Immature natural killer cell (primary cell): ENCODE measurements around the gene PPID. TPM values are rescaled to one million over a fixed set of nuclear protein-coding genes. Genes with fewer than 3 reads are reported as not detected.
"Not testable (repeated sequence)": the region's sequence is repeated elsewhere in the genome, so short reads cannot be mapped to it uniquely, and the experiment has no call there.

Experiments
- DNase-seq, 3 donors: peaks; one replicate each; pipeline ENCODE4 v3.0.0; 2022; ENCODE audit warnings: mixed read lengths in 1 of 3
- H3K27ac Mint-ChIP-seq, 6 donors: one replicate each; pipeline ENCODE4 v1.8.0; 2020; ENCODE audit warnings: mixed read lengths in 6 of 6, mild to moderate bottlenecking in 5 of 6, inconsistent platforms in 4 of 6, moderate library complexity in 3 of 6
- H3K27me3 Mint-ChIP-seq, 3 donors: one replicate each; pipeline ENCODE4 v1.8.0; 2020 to 2021; ENCODE audit warnings: low read depth in 3 of 3, mild to moderate bottlenecking in 3 of 3, mixed read lengths in 3 of 3, moderate library complexity in 3 of 3, inconsistent platforms in 1 of 3
- H3K36me3 Mint-ChIP-seq, 3 donors: one replicate each; pipeline ENCODE4 v1.8.0; 2020; ENCODE audit warnings: mixed read lengths in 3 of 3, inconsistent platforms in 2 of 3, mild to moderate bottlenecking in 2 of 3
- H3K4me1 Mint-ChIP-seq, 2 donors: one replicate each; pipeline ENCODE4 v1.8.0; 2020; ENCODE audit warnings: inconsistent platforms in 2 of 2, mild to moderate bottlenecking in 2 of 2, mixed read lengths in 2 of 2, moderate library complexity in 1 of 2
- H3K4me3 Mint-ChIP-seq, 5 donors: one replicate each; pipeline ENCODE4 v1.8.0; 2020; ENCODE audit warnings: mild to moderate bottlenecking in 5 of 5, mixed read lengths in 5 of 5, inconsistent platforms in 3 of 5, moderate library complexity in 3 of 5
- H3K9me3 Mint-ChIP-seq, 6 donors: one replicate each; pipeline ENCODE4 v1.8.0; 2020; ENCODE audit warnings: mild to moderate bottlenecking in 6 of 6, mixed read lengths in 6 of 6, inconsistent platforms in 4 of 6, moderate library complexity in 3 of 6
- polyA plus RNA-seq, 3 donors: library from polyadenylated mRNA; unstranded; fragments of 300-500 nt; fragmentation: Illumina TruSeq; gene quantifications; one replicate each; pipeline ENCODE4 v1.2.3, GENCODE V29; 2021

Gene PPID
- polyA plus RNA-seq, 3 donors from 2014 or later = 46.9 to 57.6 (median 51.0) TPM

DNA sequence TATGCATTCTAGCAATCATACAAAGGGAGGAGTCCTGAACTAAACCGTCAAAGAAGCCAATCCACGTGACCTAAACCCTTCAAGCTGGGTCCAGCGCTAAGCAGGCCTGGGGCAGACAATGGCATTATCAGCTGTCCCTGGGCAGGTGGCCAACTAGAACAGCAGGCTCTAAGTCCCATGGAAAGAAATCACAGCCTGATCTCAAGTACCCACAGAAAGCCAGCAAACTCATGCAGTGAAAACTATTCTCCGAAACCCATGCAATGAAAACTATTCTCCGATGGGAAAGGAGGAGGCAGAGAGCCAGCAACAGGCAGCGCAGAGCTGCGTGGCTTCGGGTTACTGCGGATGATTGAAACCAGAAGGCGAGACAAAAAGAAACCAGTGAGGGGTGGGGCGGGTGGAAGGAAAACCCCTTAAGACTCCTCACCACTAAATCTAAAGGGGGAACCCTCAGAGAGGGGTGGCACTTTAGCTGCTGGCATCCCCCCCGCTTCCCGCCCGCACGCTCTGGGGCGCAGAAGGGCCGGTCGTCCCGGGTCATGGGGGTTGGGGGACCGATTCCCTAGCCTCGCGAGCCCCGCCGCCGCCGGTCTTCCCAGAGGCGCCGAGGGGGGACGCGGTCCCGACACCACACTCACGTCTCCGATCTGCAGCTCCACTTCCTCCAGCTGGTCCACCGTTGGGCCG is 52.1 kb downstream of the PPID start:
- no peaks in the 10 kb centered on the region for H3K9me3 Mint-ChIP-seq
- H3K4me1 Mint-ChIP-seq = peaks cover 20 to 29% of the 10 kb centered on the region in 2 donors
- peak overlapping the region; percentile 94 to 99 (median 98) for H3K27ac Mint-ChIP-seq
- peaks cover 0 to 3% (median 0%) of the 10 kb centered on the region in 3 donors for H3K36me3 Mint-ChIP-seq
- H3K4me3 Mint-ChIP-seq = peak overlapping the region; percentile 86 to 100 (median 96)
- DNase-seq = peak; percentile 61 to 64 (median 63)
- peaks cover 9 to 17% (median 9%) of the 10 kb centered on the region in 3 donors for H3K27me3 Mint-ChIP-seq

DNA sequence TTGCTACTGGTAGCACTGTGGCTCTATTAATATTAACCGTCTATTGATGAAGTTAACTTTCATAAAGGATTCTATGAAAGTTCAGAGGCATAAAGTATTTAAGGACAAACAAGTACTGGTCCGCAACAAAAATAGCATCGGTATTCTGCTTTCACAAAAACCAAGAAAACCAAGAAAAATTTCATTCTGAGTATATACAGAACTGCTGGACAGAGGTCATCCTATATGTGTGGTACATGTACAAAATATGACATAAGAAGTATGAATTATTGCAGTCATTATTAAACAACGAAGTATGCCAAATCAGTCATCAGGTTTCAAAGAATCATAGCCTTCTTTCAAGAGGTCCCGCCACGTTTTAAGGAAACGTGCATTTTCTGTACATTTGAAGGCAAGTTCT is 53.9 kb downstream of the PPID start:
- DNase-seq = no peak
- Mint-ChIP-seq H3K27me3 (peaks cover 9 to 17% (median 9%) of the 10 kb centered on the region in 3 donors), H3K36me3 (peaks cover 0 to 3% (median 0%) of the 10 kb centered on the region in 3 donors), H3K9me3 (no peaks in the 10 kb centered on the region), H3K4me3 (peak overlapping the region in 1 of 5 donors; percentile 2), H3K27ac (no peak overlapping the region), H3K4me1 (peaks cover 20 to 29% of the 10 kb centered on the region in 2 donors)

DNA sequence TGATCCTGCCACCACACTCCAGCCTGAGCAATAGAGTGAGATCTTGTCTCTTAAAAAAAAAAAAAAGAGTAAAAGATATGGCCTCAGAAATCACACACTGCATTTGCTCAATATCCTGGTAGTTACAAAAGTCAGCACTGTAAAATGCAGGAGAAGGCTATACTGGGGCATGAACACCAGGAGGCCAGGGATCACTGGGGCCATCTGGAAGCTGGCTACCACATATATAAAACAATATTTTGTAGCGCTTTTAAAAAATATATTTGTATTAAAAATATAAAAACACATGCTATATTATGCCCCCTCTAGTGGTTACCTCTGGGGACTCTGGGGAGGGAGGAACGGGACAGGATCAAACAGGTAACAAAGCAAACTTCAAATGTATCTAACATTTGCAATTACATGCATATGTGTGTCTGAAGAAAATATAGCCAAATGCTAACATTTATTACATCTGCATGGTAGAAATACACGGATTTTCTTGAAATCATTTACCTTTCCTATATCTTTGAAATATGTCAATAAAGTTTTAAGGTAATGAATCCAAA is 55.5 kb downstream of the PPID start:
- DNase-seq = peak in 1 of 3 donors; percentile 19
- H3K27me3 Mint-ChIP-seq = peaks cover 9 to 17% (median 9%) of the 10 kb centered on the region in 3 donors

GRCh38 chr4:158666892-158667291 is 56.3 kb downstream of the PPID start:
- Mint-ChIP-seq H3K36me3 (peaks cover 0 to 3% (median 0%) of the 10 kb centered on the region in 3 donors), H3K4me3 (no peak overlapping the region), H3K4me1 (peaks cover 10 to 17% of the 10 kb centered on the region in 2 donors), H3K9me3 (no peaks in the 10 kb centered on the region), H3K27me3 (peaks cover 3 to 10% (median 3%) of the 10 kb centered on the region in 3 donors), H3K27ac (no peak overlapping the region)
- DNase-seq = no peak

More for the DNA sequence above, 55.5 kb downstream of the PPID start:
- H3K4me1 Mint-ChIP-seq = peaks cover 18 to 26% of the 10 kb centered on the region in 2 donors
- peaks cover 0 to 3% (median 0%) of the 10 kb centered on the region in 3 donors for H3K36me3 Mint-ChIP-seq
- no peak overlapping the region for H3K27ac Mint-ChIP-seq
- no peak overlapping the region for H3K4me3 Mint-ChIP-seq
- no peaks in the 10 kb centered on the region for H3K9me3 Mint-ChIP-seq

DNA sequence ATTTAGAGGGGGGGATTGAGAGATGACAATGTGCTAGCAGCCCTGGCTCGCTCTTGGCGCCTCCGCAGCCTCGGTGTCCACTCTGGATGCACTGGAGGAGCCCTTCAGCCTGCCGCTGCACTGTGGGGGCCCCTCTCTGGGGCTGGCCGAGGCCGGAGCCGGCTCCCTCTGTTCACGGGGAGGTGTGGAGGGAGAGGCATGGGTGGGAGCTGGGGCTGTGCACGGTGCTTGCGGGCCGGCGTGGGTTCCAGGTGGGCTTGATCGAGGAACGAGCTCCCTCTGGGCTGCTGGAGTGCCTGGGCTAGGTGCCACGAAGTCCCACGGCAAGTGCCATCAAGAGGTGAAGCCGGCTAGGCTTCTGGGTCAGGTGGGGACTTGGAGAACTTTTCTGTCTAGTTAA is 58.4 kb downstream of the PPID start:
- Mint-ChIP-seq H3K27ac (no peak overlapping the region), H3K27me3 (peaks cover 0 to 2% (median 0%) of the 10 kb centered on the region in 3 donors), H3K36me3 (peaks cover 0 to 3% (median 0%) of the 10 kb centered on the region in 3 donors), H3K4me3 (no peak overlapping the region), H3K9me3 (no peaks in the 10 kb centered on the region), H3K4me1 (peaks cover 0 to 1% of the 10 kb centered on the region in 2 donors)
- no peak for DNase-seq

DNA sequence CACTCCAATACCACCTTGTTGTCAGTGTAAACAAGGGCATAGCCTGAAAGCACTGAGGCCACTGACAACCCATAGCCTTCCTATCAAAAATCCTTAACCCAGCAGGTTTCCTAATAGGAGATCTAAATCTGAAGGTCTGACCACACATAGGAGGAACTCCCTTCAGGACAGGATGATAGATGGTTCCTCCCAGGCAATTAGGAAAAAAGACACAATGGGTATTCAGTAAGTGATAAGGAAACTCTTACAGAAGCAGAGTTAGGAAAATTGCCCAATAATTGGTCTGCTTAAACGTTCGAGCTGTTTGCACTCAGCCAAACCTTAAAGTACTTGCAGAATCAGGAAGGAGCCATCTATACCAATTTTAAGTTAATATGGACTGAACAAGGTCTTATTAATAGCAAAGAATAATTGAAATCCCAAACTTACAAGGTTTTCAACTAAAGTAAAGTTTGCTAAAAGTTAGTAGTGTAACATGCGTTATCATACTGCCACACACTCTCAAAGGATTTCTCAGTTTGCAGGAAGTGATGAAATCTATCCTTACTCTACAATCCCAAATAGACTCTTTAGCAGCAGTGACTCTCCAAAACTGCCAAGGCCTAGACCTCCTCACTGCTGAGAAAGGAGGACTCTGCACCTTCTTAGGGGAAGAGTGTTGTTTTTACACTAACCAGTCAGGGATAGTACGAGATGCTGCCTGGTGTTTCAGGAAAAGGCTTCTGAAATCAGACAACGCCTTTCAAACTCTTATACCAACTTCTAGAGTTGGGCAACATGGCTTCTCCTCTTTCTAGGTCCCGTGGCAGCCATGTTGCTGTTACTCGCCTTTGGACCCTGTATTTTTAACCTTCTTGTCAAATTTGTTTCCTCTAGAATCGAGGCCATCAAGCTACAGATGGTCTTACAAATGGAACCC is 59.2 kb downstream of the PPID start:
- not testable (repeated sequence) for H3K4me3 Mint-ChIP-seq, DNase-seq, H3K27me3 Mint-ChIP-seq, H3K36me3 Mint-ChIP-seq, H3K4me1 Mint-ChIP-seq, H3K9me3 Mint-ChIP-seq
- H3K27ac Mint-ChIP-seq = peak overlapping the region in 1 of 6 donors; percentile 11

- not testable (repeated sequence) for H3K4me3 Mint-ChIP-seq, H3K27ac Mint-ChIP-seq, H3K36me3 Mint-ChIP-seq, H3K4me1 Mint-ChIP-seq, DNase-seq, H3K27me3 Mint-ChIP-seq, H3K9me3 Mint-ChIP-seq
Measured at GRCh38 chr4:158663255-158663654, 59.9 kb downstream of the PPID start.

Other genes starting within 250 kb of the PPID start
- gene RXFP1, start 201.5 kb downstream of the PPID start, polyA plus RNA-seq = not detected
- gene C4orf46, start 51.5 kb downstream of the PPID start, polyA plus RNA-seq = 10 to 100 TPM in 1 of 3 donors, 1 to 10 TPM in 2; 4.4 to 12.5 (median 6.5) TPM
- 10 to 100 TPM in 1 of 3 donors, 1 to 10 TPM in 2; 7.3 to 12.1 (median 7.8) TPM for gene ETFDH, start 51.1 kb downstream of the PPID start, polyA plus RNA-seq
- 1 to 10 TPM; 2.2 to 4.6 (median 3.6) TPM for gene FNIP2, start 45.6 kb upstream of the PPID start, polyA plus RNA-seq